ENCODE data around the gene MED13. TPM values are rescaled to one million over a fixed set of nuclear protein-coding genes. Genes with fewer than 3 reads are reported as not detected.
A peak's percentile ranks its signal among the peaks of the same experiment; 100 is the strongest.

MED13 gene
- total and polyA plus RNA-seq, 9 of the 15 experiments (the other 6 are each of a cell fraction or from before 2014, with no cell fraction given) = 5.4 to 48.4 (median 28.2) TPM

DNA sequence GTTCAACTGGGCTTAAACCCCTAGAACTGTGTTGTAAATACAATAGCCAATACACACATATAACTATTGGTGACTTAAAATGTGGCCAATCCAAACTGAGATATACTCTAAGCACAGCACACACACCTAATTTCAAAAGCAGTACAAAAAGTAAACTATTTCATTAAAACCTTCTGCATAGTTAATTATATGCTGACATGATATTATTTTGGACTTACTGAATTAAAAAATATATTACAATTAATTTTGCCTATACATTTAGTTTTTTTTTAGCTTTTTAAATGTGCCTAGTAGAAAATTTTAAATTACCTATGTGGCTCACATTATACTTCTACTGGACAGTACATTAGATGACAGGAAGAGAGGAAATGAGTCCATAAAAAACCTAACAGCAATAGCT lies 21.5 kb downstream of the MED13 start:
- POLR2A ChIA-PET = interaction anchor here (0.8 kb wide), 1 partner anchor 10 kb away, joined by 3 read pairs; no protein-coding TSS in a partner anchor
- H3K36me3 ChIP-seq (ENCODE audit: control insufficient read depth, insufficient read depth, low read length) = peaks cover 76% of the 10 kb centered on the region
- CTCF ChIA-PET (ENCODE audit: low intra/inter-chr PET ratio) = no interaction called here
- no peaks in the 10 kb centered on the region; the same call in 1 of the 2 replicates for H4K20me1 ChIP-seq (replicated peaks; ENCODE audit: control insufficient read depth, insufficient read depth, low read length)
- in situ Hi-C loops (cut with MboI) (no loop called here), intact Hi-C loops (cut with micrococcal nuclease) (no loop called here)
- no peaks in the 10 kb centered on the region for H3K27me3 ChIP-seq (ENCODE audit: control insufficient read depth in 2 of 2, insufficient read depth in 2 of 2, low read length in 2 of 2)
- FAIRE-seq (no peak), ATAC-seq (no peak), DNase-seq (ENCODE audit: extremely low read depth in 1 of 4, low spot score in 3 of 4) (no peak)
- H3K79me2 ChIP-seq (ENCODE audit: control insufficient read depth, insufficient read depth, low read length) = peaks cover 78% of the 10 kb centered on the region
- no peak overlapping the region for H2AFZ ChIP-seq (ENCODE audit: low read depth, low read length)
- no peaks in the 10 kb centered on the region for H3K4me1 ChIP-seq (replicated peaks in 1 of 2; ENCODE audit: control insufficient read depth in 2 of 2, insufficient read depth in 2 of 2, low read length in 2 of 2)
- no peak overlapping the region for H3K4me2 ChIP-seq (ENCODE audit: insufficient read depth, low read length)
- H3K9me1 ChIP-seq (ENCODE audit: control insufficient read depth, insufficient read depth, low read length) = no peaks in the 10 kb centered on the region
- no peak overlapping the region for H3K9ac ChIP-seq (ENCODE audit: insufficient read depth in 1 of 2, low read depth in 2 of 2, low read length in 2 of 2)
- H3K4me3 ChIP-seq = no peak overlapping the region
- peak overlapping the region; percentile 29; the same call in 1 of the 3 replicates for H3K27ac ChIP-seq (ENCODE audit: extremely low read depth, low read depth, low read length)
- BruUV-seq (replicated peaks) = TSS peak; percentile 5
- H3K9me3 ChIP-seq (replicated peaks; ENCODE audit: control insufficient read depth, insufficient read depth, low read depth, low read length) = no peaks in the 10 kb centered on the region
- TF ChIP-seq ARID2 (IDR thresholded peaks at IDR 0.05) (no peak), ZNF23 (CRISPR knock-in tag; IDR thresholded peaks at IDR 0.05) (no peak), C11orf30 (IDR thresholded peaks at IDR 0.05; ENCODE audit: low read depth) (peak; percentile 82), ZNF551 (CRISPR knock-in tag; IDR thresholded peaks at IDR 0.05) (no peak), SP1 (CRISPR knock-in tag; IDR thresholded peaks at IDR 0.05) (no peak), SAFB (IDR thresholded peaks at IDR 0.05; ENCODE audit: borderline replicate concordance, low read depth, low read length) (no peak), ILK (tag; IDR thresholded peaks at IDR 0.05; ENCODE audit: borderline replicate concordance, low read depth) (no peak), MAFG (tag; conservative IDR thresholded peaks at IDR 0.05) (peak; percentile 59), MYBL2 (IDR thresholded peaks at IDR 0.05; ENCODE audit: low read depth) (no peak), MYBL2 (CRISPR knock-in tag; IDR thresholded peaks at IDR 0.05; ENCODE audit: borderline replicate concordance) (no peak), TRIM28 (IDR thresholded peaks at IDR 0.05) (no peak), ZNF316 (IDR thresholded peaks at IDR 0.05) (peak; percentile 94), ASH1L (IDR thresholded peaks at IDR 0.05; ENCODE audit: borderline replicate concordance, low read depth, partially characterized antibody) (no peak), ELF2 (CRISPR knock-in tag; IDR thresholded peaks at IDR 0.05) (no peak), ZNF175 (CRISPR knock-in tag; IDR thresholded peaks at IDR 0.05; ENCODE audit: low read depth) (no peak)
- TF ChIP-seq, protein P1, sequence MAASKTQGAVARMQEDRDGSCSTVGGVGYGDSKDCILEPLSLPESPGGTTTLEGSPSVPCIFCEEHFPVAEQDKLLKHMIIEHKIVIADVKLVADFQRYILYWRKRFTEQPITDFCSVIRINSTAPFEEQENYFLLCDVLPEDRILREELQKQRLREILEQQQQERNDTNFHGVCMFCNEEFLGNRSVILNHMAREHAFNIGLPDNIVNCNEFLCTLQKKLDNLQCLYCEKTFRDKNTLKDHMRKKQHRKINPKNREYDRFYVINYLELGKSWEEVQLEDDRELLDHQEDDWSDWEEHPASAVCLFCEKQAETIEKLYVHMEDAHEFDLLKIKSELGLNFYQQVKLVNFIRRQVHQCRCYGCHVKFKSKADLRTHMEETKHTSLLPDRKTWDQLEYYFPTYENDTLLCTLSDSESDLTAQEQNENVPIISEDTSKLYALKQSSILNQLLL (CRISPR knock-in tag; IDR thresholded peaks at IDR 0.05; ENCODE audit: borderline replicate concordance) = no peak
- TF ChIP-seq, protein P2, sequence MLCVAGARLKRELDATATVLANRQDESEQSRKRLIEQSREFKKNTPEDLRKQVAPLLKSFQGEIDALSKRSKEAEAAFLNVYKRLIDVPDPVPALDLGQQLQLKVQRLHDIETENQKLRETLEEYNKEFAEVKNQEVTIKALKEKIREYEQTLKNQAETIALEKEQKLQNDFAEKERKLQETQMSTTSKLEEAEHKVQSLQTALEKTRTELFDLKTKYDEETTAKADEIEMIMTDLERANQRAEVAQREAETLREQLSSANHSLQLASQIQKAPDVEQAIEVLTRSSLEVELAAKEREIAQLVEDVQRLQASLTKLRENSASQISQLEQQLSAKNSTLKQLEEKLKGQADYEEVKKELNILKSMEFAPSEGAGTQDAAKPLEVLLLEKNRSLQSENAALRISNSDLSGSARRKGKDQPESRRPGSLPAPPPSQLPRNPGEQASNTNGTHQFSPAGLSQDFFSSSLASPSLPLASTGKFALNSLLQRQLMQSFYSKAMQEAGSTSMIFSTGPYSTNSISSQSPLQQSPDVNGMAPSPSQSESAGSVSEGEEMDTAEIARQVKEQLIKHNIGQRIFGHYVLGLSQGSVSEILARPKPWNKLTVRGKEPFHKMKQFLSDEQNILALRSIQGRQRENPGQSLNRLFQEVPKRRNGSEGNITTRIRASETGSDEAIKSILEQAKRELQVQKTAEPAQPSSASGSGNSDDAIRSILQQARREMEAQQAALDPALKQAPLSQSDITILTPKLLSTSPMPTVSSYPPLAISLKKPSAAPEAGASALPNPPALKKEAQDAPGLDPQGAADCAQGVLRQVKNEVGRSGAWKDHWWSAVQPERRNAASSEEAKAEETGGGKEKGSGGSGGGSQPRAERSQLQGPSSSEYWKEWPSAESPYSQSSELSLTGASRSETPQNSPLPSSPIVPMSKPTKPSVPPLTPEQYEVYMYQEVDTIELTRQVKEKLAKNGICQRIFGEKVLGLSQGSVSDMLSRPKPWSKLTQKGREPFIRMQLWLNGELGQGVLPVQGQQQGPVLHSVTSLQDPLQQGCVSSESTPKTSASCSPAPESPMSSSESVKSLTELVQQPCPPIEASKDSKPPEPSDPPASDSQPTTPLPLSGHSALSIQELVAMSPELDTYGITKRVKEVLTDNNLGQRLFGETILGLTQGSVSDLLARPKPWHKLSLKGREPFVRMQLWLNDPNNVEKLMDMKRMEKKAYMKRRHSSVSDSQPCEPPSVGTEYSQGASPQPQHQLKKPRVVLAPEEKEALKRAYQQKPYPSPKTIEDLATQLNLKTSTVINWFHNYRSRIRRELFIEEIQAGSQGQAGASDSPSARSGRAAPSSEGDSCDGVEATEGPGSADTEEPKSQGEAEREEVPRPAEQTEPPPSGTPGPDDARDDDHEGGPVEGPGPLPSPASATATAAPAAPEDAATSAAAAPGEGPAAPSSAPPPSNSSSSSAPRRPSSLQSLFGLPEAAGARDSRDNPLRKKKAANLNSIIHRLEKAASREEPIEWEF (CRISPR knock-in tag; IDR thresholded peaks at IDR 0.05) = no peak
- TF ChIP-seq, protein P3, sequence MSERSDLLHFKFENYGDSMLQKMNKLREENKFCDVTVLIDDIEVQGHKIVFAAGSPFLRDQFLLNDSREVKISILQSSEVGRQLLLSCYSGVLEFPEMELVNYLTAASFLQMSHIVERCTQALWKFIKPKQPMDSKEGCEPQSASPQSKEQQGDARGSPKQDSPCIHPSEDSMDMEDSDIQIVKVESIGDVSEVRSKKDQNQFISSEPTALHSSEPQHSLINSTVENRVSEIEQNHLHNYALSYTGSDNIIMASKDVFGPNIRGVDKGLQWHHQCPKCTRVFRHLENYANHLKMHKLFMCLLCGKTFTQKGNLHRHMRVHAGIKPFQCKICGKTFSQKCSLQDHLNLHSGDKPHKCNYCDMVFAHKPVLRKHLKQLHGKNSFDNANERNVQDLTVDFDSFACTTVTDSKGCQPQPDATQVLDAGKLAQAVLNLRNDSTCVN (CRISPR knock-in tag; IDR thresholded peaks at IDR 0.05) = no peak
